ENCODE results near the gene ZFP92. TPM values are rescaled to one million over a fixed set of nuclear protein-coding genes. Genes with fewer than 3 reads are reported as not detected.

ZFP92 gene
- total and polyA plus RNA-seq, 8 donors, result 0.98 to 2.9 (median 1.2) TPM

GRCh38 chrX:153417637-153418036, 6.4 kb downstream of the ZFP92 start:
- no peak overlapping the region for H3K4me3 ChIP-seq
- no peaks in the 10 kb centered on the region for H3K27me3 ChIP-seq
- no peaks in the 10 kb centered on the region for H3K9me3 ChIP-seq
- H3K36me3 ChIP-seq, result peaks cover 0 to 23% of the 10 kb centered on the region in 2 donors
- TF ChIP-seq, protein P1, sequence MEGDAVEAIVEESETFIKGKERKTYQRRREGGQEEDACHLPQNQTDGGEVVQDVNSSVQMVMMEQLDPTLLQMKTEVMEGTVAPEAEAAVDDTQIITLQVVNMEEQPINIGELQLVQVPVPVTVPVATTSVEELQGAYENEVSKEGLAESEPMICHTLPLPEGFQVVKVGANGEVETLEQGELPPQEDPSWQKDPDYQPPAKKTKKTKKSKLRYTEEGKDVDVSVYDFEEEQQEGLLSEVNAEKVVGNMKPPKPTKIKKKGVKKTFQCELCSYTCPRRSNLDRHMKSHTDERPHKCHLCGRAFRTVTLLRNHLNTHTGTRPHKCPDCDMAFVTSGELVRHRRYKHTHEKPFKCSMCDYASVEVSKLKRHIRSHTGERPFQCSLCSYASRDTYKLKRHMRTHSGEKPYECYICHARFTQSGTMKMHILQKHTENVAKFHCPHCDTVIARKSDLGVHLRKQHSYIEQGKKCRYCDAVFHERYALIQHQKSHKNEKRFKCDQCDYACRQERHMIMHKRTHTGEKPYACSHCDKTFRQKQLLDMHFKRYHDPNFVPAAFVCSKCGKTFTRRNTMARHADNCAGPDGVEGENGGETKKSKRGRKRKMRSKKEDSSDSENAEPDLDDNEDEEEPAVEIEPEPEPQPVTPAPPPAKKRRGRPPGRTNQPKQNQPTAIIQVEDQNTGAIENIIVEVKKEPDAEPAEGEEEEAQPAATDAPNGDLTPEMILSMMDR (IDR thresholded peaks at IDR 0.05), result no peak
- intact Hi-C loops (cut with DNase I), result no loop called here
- no peak for DNase-seq
- ATAC-seq, result no peak
- no peak overlapping the region for H3K27ac ChIP-seq
- H3K4me1 ChIP-seq, result no peaks in the 10 kb centered on the region

- no peaks in the 10 kb centered on the region for H3K9me3 ChIP-seq
- TF ChIP-seq, protein P1 (IDR thresholded peaks at IDR 0.05), result no peak
- H3K4me3 ChIP-seq, result no peak overlapping the region
- peaks cover 0 to 23% of the 10 kb centered on the region in 2 donors for H3K36me3 ChIP-seq
- intact Hi-C loops (cut with DNase I), result no loop called here
- ATAC-seq (no peak), DNase-seq (no peak)
- H3K27ac ChIP-seq, result no peak overlapping the region
- no peaks in the 10 kb centered on the region for H3K4me1 ChIP-seq
- no peaks in the 10 kb centered on the region for H3K27me3 ChIP-seq
These were observed 9.8 kb downstream of the ZFP92 start for GRCh38 chrX:153420851-153421599.

DNA sequence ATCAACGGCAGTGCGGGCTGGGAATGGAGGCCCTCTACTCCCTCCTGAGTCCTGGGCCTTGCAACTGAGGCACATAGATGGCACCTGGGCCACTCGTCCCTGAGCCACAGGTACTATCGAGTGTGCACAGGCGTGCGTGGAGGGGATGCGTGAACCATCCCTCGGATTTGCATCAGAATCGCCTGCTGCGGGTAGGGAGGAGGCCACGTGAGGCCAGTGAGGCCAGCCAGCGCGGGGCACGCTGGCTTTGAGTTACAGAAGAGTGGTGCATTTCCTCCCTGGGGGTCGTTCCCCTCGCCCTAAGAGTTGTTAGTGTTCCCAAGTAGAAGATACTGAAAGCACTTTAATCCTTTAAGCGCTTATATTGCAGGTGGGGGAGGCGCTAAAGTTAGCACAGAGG, 10.6 kb downstream of the ZFP92 start:
- no peak for DNase-seq
- no peak for ATAC-seq
- no peak overlapping the region for H3K27ac ChIP-seq
- H3K4me1 ChIP-seq, result no peaks in the 10 kb centered on the region
- no peaks in the 10 kb centered on the region for H3K9me3 ChIP-seq
- intact Hi-C loops (cut with DNase I), result no loop called here
- TF ChIP-seq, protein P1 (IDR thresholded peaks at IDR 0.05), result no peak
- H3K27me3 ChIP-seq, result no peaks in the 10 kb centered on the region
- H3K36me3 ChIP-seq, result peaks cover 0 to 23% of the 10 kb centered on the region in 2 donors
- no peak overlapping the region for H3K4me3 ChIP-seq

GRCh38 chrX:153423652-153424051, 12.4 kb downstream of the ZFP92 start:
- ATAC-seq (peak; percentile 32), DNase-seq (peak in 2 of 4 donors; percentile 24 to 72)
- Histone ChIP-seq H3K36me3 (peaks cover 0 to 23% of the 10 kb centered on the region in 2 donors), H3K4me1 (no peaks in the 10 kb centered on the region), H3K9me3 (no peaks in the 10 kb centered on the region), H3K4me3 (no peak overlapping the region), H3K27ac (no peak overlapping the region), H3K27me3 (no peaks in the 10 kb centered on the region)
- intact Hi-C loops (cut with DNase I), result no loop called here
- TF ChIP-seq, protein P1 (IDR thresholded peaks at IDR 0.05), result no peak

DNA sequence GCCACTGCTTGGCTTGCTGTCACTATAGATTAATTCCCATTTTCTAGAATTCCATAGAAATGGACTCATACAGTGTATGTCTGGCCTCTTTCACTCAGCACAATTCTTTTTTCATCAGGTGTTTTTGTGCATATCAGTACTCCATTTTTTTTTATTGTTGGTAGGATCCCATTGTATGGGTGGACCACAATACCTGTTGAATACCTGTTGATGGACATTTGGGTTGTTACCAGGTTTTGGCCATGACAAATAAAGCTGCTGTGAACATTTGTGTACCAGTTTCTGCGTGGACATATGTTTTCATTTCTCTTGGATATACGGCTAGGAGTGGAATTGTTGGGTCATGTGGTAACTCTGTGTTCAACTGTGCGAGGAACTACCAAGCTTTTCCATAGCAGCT, 14.9 kb downstream of the ZFP92 start:
- H3K27me3 ChIP-seq, result no peaks in the 10 kb centered on the region
- H3K9me3 ChIP-seq, result no peaks in the 10 kb centered on the region
- no peaks in the 10 kb centered on the region for H3K4me1 ChIP-seq
- no peak overlapping the region for H3K4me3 ChIP-seq
- no peak overlapping the region for H3K27ac ChIP-seq
- ATAC-seq, result no peak
- intact Hi-C loops (cut with DNase I), result no loop called here
- TF ChIP-seq, protein P1 (IDR thresholded peaks at IDR 0.05), result no peak
- no peak for DNase-seq
- peaks cover 0 to 8% of the 10 kb centered on the region in 2 donors for H3K36me3 ChIP-seq
